Measurements from ENCODE around the gene TNFRSF12A.

DNA sequence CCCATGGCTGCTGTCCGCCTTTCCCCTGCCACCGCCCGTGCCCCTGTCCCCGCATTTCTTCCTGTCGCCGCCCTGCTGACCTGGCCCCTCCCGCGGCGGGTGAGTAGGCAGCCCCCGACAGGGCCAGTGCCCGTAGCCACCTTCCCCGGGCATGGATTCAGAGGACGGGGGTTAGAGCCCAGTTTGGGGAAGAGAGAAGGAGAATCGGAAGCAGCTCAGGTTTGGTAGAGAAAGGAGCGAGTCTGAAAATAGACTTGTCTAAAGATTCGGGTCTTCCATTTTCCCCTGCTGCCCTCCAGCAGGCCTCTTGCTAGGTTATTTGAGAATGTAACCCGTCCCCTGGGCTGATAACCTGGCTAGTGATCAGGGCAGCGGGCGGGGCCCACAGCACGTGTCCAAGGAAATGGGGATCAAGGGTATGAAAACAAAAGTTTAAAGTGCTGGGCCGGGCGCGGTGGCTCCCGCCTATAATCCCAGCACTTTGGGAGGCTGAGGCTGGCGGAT, 15.3 kb upstream of the TNFRSF12A start:
- TF ChIP-seq POLR2A (IDR thresholded peaks at IDR 0.05; ENCODE audit: low read length) (no peak), GATA1 (IDR thresholded peaks at IDR 0.05; ENCODE audit: low read depth, low read length) (no peak)
